Measurements from ENCODE around the gene NEK4.

Gene NEK4

GRCh38 chr3:52704611-52705437 lies 65.9 kb downstream of the NEK4 start:
- Histone ChIP-seq H3K27ac (replicated peaks) (peak overlapping the region; percentile 90), H3K4me3 (replicated peaks; ENCODE audit: insufficient read depth, low read length) (peak overlapping the region; percentile 76), H3K27me3 (ENCODE audit: insufficient read depth, poor library complexity, severe bottlenecking) (no peaks in the 10 kb centered on the region)
- DNase-seq (ENCODE audit: low read depth in 1 of 2, low spot score in 1 of 2): peak in 1 of 2 experiments; percentile 23
- TF ChIP-seq REST (IDR thresholded peaks at IDR 0.05; ENCODE audit: insufficient replicate concordance, low read depth) (no peak), SPI1 (IDR thresholded peaks at IDR 0.05; ENCODE audit: borderline replicate concordance, low read depth) (no peak), CTCF (IDR thresholded peaks at IDR 0.05; ENCODE audit: insufficient read depth, low read length) (no peak), GABPA (IDR thresholded peaks at IDR 0.05; ENCODE audit: low read depth) (no peak), POLR2AphosphoS5 (IDR thresholded peaks at IDR 0.05; ENCODE audit: low read depth) (no peak)

- TF ChIP-seq GABPA (IDR thresholded peaks at IDR 0.05; ENCODE audit: low read depth) (no peak), CTCF (IDR thresholded peaks at IDR 0.05; ENCODE audit: insufficient read depth, low read length) (no peak), SPI1 (IDR thresholded peaks at IDR 0.05; ENCODE audit: borderline replicate concordance, low read depth) (no peak), REST (IDR thresholded peaks at IDR 0.05; ENCODE audit: insufficient replicate concordance, low read depth) (no peak), POLR2AphosphoS5 (IDR thresholded peaks at IDR 0.05; ENCODE audit: low read depth) (no peak)
- no peak for DNase-seq (ENCODE audit: low read depth in 1 of 2, low spot score in 1 of 2)
- no peak overlapping the region for H3K27ac ChIP-seq (replicated peaks)
- no peak overlapping the region for H3K4me3 ChIP-seq (replicated peaks; ENCODE audit: insufficient read depth, low read length)
- no peaks in the 10 kb centered on the region for H3K27me3 ChIP-seq (ENCODE audit: insufficient read depth, poor library complexity, severe bottlenecking)
These were observed 67.4 kb downstream of the NEK4 start for GRCh38 chr3:52703341-52703740.

- H3K27ac ChIP-seq (replicated peaks): no peak overlapping the region
- no peaks in the 10 kb centered on the region for H3K27me3 ChIP-seq (ENCODE audit: insufficient read depth, poor library complexity, severe bottlenecking)
- no peak for DNase-seq (ENCODE audit: low read depth in 1 of 2, low spot score in 1 of 2)
- TF ChIP-seq CTCF (IDR thresholded peaks at IDR 0.05; ENCODE audit: insufficient read depth, low read length) (no peak), SPI1 (IDR thresholded peaks at IDR 0.05; ENCODE audit: borderline replicate concordance, low read depth) (no peak), REST (IDR thresholded peaks at IDR 0.05; ENCODE audit: insufficient replicate concordance, low read depth) (no peak), GABPA (IDR thresholded peaks at IDR 0.05; ENCODE audit: low read depth) (no peak)
- H3K4me3 ChIP-seq (replicated peaks; ENCODE audit: insufficient read depth, low read length): no peak overlapping the region
These were observed 73.1 kb downstream of the NEK4 start for GRCh38 chr3:52697632-52697965.

All from HL-60 (cell line).